HG03175 (cell line): ENCODE data around the gene LRRC8A.
"Not testable (repeated sequence)": the region's sequence is repeated elsewhere in the genome, so short reads cannot be mapped to it uniquely, and the experiment has no call there.

Experiments
- ATAC-seq: cut with Tn5 transposase; IDR thresholded peaks from one replicate; pipeline ENCODE4 v1.9.1; 2021; ENCODE audit warnings: mild to moderate bottlenecking, moderate library complexity; ENCODE audit not compliant: unreplicated experiment

Gene LRRC8A

DNA sequence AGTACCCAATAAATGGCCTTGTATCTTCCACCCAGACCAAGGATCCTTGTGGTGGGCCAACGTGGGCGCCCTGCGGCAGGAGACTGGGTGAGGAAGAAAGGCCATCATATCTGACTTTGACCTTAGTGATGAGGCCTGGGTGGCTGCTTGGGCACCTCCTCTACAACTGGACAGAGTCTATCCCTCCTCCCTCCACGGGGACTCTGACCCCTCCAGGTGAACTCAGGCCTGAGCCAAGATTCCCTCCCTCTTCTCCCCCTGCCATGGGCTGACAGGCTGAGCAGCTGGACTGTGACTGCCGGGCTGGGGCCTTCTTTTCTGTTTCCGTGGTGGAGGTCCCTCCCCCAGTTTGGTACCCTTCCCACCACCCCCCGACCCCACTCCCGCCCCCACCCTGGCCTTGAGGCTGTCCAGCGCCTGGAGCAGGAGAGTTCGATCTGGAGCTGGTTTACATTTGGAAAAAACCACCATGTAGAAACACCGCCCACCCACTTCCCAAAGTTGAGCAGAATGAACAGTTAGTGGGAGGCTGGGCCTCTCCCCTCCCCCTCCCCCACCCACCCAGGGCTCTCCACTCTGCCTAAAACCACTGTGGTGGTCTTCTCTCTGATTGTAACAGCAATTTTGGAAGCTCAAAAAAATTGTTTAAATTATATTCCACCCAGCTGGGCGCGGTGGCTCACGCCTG is 37.6 kb downstream of the LRRC8A start:
- no peak for ATAC-seq

GRCh38 chr9:128920381-128921058 is 38.6 kb downstream of the LRRC8A start, which contains the start of gene PHYHD1:
Gene PHYHD1 (plus strand): TSS chr9:128920982. CDS start chr9:128922324, 1,342 bp downstream.
- ATAC-seq: no peak

DNA sequence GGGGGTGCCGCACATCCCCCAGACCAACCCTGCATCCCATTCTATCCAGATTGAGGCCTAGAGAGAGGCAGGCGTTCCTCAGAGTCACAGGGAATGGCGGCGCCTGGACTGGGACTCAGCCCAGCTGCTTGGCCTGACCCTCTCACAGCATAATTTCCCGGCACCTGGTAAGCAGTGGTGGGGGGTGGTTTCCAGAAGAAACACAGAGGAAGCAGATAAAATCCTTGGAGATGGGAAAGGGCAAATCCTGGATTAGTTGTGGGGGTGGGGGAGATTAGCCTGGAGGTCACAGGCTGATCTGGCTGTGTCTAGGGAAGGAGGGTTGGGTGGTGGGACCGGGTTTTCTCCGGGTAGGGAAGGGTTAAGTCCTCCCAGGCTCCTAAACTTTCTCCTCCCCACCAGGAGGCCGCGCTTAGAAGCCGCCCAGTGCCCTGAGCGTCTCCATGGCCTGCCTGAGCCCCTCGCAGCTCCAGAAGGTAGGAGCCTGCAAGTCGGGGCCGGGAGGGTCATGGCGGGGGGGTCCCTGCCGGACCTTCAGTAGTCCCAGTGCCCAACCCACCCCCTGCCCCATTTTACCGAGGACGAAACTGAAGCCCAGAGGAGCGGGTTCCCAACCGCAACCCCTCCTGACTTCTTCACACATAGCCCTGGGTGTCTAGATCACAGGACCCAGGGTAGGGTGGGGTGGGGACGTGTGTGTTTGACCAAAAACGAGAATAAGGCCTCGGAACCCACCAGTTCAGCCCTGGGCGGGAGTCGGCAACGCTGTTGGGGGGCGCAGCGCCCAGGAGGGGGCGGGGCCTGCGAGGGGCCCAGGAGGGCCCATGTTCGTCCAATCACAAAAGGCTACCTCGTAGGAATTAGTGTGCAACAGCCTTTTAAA is 40.2 kb downstream of the LRRC8A start:
- no peak for ATAC-seq

GRCh38 chr9:128923493-128923883 is 41.6 kb downstream of the LRRC8A start:
- ATAC-seq: no peak

DNA sequence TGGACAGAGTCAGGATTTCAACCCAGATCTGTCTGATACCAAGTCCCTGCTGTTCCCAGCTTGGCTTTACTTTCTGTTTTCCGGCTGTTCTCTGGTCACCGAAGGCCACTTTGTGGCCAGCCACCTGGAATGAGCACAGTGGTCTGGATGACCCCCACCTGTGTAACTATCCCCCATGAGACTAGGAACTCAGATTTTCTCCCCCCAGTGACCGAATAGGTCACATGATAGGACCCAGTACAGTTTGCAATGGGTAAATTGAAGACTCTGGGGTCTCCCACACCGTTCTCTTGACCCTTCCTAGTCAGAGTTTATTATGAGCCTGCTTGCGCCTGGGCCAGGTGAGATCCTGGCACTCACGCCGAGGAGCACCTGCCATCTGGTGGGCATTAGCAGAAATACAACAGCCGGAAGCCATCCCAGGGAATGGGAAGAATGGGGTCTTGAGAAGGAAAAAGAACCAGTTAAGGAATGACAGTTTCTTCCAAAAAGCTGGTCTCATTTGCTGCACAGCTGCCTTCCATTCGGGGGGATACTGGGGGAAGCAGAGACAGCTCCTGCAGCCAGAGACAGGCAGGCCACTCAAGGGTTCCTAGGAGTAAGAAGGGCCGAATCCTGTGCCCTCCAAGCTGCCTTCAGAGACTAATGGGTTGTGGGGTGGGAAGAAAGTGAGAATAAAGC is 45.9 kb downstream of the LRRC8A start:
- ATAC-seq: no peak

GRCh38 chr9:128928624-128929023 is 46.7 kb downstream of the LRRC8A start:
- no peak for ATAC-seq

DNA sequence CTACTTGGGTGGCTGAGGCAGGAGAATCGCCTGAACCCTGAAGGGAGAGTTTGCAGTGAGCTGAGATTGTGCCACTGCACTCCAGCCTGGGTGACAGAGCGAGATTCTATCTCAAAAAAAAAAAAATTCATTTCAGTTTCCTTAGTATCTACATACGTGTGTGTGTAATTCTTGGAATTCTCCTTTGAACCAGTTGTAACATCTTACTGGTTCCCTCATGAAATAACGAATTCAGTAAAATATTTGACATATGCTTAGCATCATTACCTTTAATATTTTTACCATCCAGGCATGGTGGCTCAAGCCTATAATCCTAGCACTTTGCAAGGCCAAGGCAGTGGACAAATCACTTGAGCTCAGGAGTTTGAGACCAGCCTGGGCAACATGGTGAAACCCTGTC is 47.6 kb downstream of the LRRC8A start:
- ATAC-seq: no peak

DNA sequence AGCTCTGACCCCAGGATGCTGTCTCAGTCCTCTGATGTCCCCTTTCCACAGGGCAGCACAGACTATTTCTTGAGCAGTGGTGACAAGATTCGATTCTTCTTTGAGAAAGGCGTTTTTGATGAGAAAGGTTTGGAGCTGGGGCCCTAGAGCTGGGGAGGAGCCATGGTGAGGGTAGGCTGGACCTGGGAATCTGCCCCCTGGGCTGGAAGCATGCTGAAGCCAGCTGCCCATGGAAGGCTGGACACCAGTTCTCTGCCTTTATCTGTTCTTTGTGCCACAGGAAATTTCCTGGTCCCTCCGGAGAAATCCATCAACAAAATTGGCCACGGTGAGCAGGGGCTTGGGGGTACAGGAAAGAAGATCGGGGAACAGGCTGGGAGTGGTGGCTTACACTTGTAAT is 51.8 kb downstream of the LRRC8A start:
- no peak for ATAC-seq

DNA sequence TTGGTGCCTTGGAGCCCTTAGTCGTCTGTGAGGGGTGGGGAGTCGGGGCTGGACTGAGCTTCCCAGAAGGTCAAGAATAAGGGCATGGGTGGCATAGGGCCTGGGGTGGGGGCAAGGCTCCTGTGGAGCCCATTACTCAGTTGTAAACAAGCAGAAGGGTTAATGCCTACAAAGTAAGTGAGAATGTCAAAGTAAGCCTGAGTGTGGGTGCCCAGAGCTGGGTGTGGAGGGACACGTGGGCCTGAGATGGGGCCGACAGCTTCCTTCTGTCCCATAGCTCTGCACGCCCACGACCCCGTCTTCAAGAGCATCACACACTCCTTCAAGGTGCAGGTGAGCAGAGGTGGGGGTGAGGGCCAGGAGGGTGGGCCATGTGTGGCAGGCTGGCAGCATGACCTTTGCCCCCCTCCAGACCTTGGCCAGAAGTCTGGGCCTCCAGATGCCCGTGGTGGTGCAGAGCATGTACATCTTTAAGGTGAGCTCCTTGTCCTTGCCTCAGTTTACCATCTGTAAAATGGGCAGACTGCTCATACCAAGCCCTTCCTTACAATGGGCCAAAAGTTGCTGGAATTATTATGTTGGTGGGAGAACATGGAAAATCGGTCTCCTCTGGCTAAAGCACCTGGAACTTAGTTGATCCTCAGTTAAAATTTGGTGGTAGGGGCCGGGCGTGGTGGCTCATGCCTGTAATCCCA is 54.4 kb downstream of the LRRC8A start:
- ATAC-seq: no peak

- ATAC-seq: no peak
Observed at GRCh38 chr9:128937310-128938165, 55.6 kb downstream of the LRRC8A start.

DNA sequence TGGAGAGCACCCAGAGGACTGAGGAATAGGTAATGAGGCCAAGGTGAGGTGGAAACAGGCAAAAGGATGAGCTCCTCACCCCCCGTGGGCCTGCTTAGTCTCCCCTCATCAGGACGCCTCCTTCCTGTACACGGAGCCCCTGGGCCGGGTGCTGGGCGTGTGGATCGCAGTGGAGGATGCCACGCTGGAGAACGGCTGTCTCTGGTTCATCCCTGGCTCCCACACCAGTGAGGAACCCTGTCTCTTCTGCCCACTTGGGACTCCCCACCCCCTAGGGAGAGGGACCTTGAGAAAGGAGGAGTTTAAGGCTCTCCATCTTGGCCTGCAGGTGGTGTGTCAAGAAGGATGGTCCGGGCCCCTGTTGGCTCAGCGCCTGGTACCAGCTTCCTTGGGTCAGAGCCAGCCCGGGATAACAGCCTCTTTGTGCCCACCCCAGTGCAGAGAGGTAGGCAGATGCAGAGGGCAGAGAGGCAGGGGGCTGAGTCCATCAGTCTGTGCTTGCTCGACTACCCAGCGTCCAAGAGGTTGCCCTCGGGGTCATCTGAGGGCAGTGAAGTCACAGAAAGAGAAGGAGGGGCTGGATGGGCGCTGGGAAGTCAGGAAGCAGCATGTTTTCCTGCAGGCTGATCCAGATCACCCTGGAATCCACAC is 58.5 kb downstream of the LRRC8A start:
- ATAC-seq: no peak

- ATAC-seq: no peak
Observed at GRCh38 chr9:128940946-128941755, 59.2 kb downstream of the LRRC8A start.

- ATAC-seq: no peak
Observed at GRCh38 chr9:128943832-128944620, 62.1 kb downstream of the LRRC8A start.

DNA sequence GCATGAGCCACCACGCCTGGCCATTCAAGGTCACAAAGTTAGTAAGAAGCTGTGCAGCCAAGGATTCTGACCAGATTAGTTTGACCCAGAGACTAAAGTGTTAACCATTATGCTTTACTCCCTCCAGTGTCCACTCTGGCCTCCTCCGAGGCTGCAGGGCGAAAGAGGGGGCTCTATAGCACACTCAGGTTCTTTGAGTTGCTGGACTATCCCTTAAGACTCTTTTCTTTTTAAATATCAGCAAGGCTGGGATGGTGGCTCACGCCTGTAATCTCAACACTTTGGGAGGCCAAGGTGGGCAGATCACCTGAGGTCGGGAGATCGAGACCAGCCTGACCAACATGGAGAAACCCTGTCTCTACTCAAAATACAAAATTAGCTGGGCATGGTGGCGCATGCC is 63.0 kb downstream of the LRRC8A start:
- not testable (repeated sequence) for ATAC-seq

GRCh38 chr9:128945798-128946501 is 64.0 kb downstream of the LRRC8A start:
- ATAC-seq: no peak

DNA sequence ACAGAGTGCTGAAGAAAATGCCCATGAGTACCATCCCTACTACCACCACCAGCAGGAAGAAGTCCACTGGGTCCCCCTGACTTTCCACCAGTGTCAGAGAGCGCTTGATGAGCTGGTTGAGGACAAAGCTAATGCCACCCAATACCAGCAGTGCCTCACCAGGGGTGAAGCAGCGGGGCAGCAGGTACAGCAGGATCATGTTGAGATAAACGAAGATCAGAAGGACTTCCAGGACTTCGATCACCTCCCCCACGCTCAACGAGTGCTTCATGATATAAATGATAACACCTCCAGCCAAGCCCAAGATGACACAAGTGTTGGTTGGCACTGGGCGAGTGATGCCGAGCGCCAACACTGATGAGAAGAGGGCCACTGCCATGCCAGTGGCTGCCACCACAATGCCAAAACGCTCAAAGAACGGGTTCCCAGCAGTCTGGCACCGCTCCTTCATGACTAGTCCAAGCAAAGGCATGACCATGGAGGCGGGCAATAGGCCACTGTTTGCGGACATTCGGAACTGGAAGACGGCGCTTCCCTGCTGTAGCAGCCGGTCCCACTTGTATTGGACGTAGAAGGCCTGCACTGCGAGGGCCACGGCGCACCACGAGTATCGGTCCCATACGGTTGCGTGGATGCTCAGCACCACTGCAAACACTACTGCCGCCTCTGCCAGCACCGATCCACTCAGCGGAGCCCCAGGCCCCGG is 64.8 kb downstream of the LRRC8A start:
- ATAC-seq: peak; percentile 2
